Measurements from ENCODE around the gene FBXW9. TPM values are rescaled to one million over a fixed set of nuclear protein-coding genes. Genes with fewer than 3 reads are reported as not detected.
"Not testable (repeated sequence)": the region's sequence is repeated elsewhere in the genome, so short reads cannot be mapped to it uniquely, and the experiment has no call there.

Gene FBXW9
- total RNA-seq, 1 donor = 2.0 TPM

GRCh38 chr19:12722566-12723380 lies 26.3 kb upstream of the FBXW9 start:
- no peaks in the 10 kb centered on the region for H3K9me3 ChIP-seq (ENCODE audit: low read depth, low read length)
- peaks cover 34% of the 10 kb centered on the region for H3K4me1 ChIP-seq (ENCODE audit: insufficient read depth, low read length)
- no peaks in the 10 kb centered on the region for H3K27me3 ChIP-seq (ENCODE audit: insufficient read depth, low read length)
- H3K4me3 ChIP-seq (ENCODE audit: low read length) = peak overlapping the region; percentile 89

- peak overlapping the region; percentile 89 for H3K4me3 ChIP-seq (ENCODE audit: low read length)
- peaks cover 34% of the 10 kb centered on the region for H3K4me1 ChIP-seq (ENCODE audit: insufficient read depth, low read length)
- H3K9me3 ChIP-seq (ENCODE audit: low read depth, low read length) = no peaks in the 10 kb centered on the region
- H3K27me3 ChIP-seq (ENCODE audit: insufficient read depth, low read length) = no peaks in the 10 kb centered on the region
These were observed 25.5 kb upstream of the FBXW9 start for GRCh38 chr19:12721656-12722565.

- peak overlapping the region; percentile 89 for H3K4me3 ChIP-seq (ENCODE audit: low read length)
- peaks cover 34% of the 10 kb centered on the region for H3K4me1 ChIP-seq (ENCODE audit: insufficient read depth, low read length)
- no peaks in the 10 kb centered on the region for H3K9me3 ChIP-seq (ENCODE audit: low read depth, low read length)
- no peaks in the 10 kb centered on the region for H3K27me3 ChIP-seq (ENCODE audit: insufficient read depth, low read length)
These were observed 24.6 kb upstream of the FBXW9 start for GRCh38 chr19:12720851-12721655.

GRCh38 chr19:12720296-12720695 lies 23.9 kb upstream of the FBXW9 start:
- Histone ChIP-seq H3K4me1 (ENCODE audit: insufficient read depth, low read length) (peaks cover 34% of the 10 kb centered on the region), H3K9me3 (ENCODE audit: low read depth, low read length) (no peaks in the 10 kb centered on the region), H3K4me3 (ENCODE audit: low read length) (no peak overlapping the region), H3K27me3 (ENCODE audit: insufficient read depth, low read length) (no peaks in the 10 kb centered on the region)

- no peaks in the 10 kb centered on the region for H3K27me3 ChIP-seq (ENCODE audit: insufficient read depth, low read length)
- peaks cover 7% of the 10 kb centered on the region for H3K4me1 ChIP-seq (ENCODE audit: insufficient read depth, low read length)
- no peaks in the 10 kb centered on the region for H3K9me3 ChIP-seq (ENCODE audit: low read depth, low read length)
- H3K4me3 ChIP-seq (ENCODE audit: low read length) = no peak overlapping the region
These were observed 19.5 kb upstream of the FBXW9 start for GRCh38 chr19:12715929-12716328.

- no peaks in the 10 kb centered on the region for H3K4me1 ChIP-seq (ENCODE audit: insufficient read depth, low read length)
- no peaks in the 10 kb centered on the region for H3K27me3 ChIP-seq (ENCODE audit: insufficient read depth, low read length)
- H3K4me3 ChIP-seq (ENCODE audit: low read length) = no peak overlapping the region
- H3K9me3 ChIP-seq (ENCODE audit: low read depth, low read length) = no peaks in the 10 kb centered on the region
These were observed 18.7 kb upstream of the FBXW9 start for GRCh38 chr19:12715102-12715501.

GRCh38 chr19:12713304-12713703 lies 16.9 kb upstream of the FBXW9 start:
- H3K4me1 ChIP-seq (ENCODE audit: insufficient read depth, low read length); H3K4me3 ChIP-seq (ENCODE audit: low read length); H3K27me3 ChIP-seq (ENCODE audit: insufficient read depth, low read length); H3K9me3 ChIP-seq (ENCODE audit: low read depth, low read length): not testable (repeated sequence)

- H3K9me3 ChIP-seq (ENCODE audit: low read depth, low read length); H3K4me1 ChIP-seq (ENCODE audit: insufficient read depth, low read length); H3K4me3 ChIP-seq (ENCODE audit: low read length); H3K27me3 ChIP-seq (ENCODE audit: insufficient read depth, low read length): not testable (repeated sequence)
These were observed 15.6 kb upstream of the FBXW9 start for GRCh38 chr19:12712077-12712476.

GRCh38 chr19:12711187-12711586 lies 14.8 kb upstream of the FBXW9 start:
- Histone ChIP-seq H3K4me1 (ENCODE audit: insufficient read depth, low read length) (no peaks in the 10 kb centered on the region), H3K9me3 (ENCODE audit: low read depth, low read length) (no peaks in the 10 kb centered on the region), H3K27me3 (ENCODE audit: insufficient read depth, low read length) (no peaks in the 10 kb centered on the region), H3K4me3 (ENCODE audit: low read length) (no peak overlapping the region)

- H3K27me3 ChIP-seq (ENCODE audit: insufficient read depth, low read length) = no peaks in the 10 kb centered on the region
- H3K4me3 ChIP-seq (ENCODE audit: low read length) = no peak overlapping the region
- H3K9me3 ChIP-seq (ENCODE audit: low read depth, low read length) = no peaks in the 10 kb centered on the region
- no peaks in the 10 kb centered on the region for H3K4me1 ChIP-seq (ENCODE audit: insufficient read depth, low read length)
These were observed 12.2 kb upstream of the FBXW9 start for GRCh38 chr19:12708641-12709040.

GRCh38 chr19:12706332-12706718 lies 9.9 kb upstream of the FBXW9 start:
- Histone ChIP-seq H3K4me1 (ENCODE audit: insufficient read depth, low read length) (no peaks in the 10 kb centered on the region), H3K4me3 (ENCODE audit: low read length) (no peak overlapping the region)

GRCh38 chr19:12705654-12706331 lies 9.4 kb upstream of the FBXW9 start:
- H3K9me3 ChIP-seq (ENCODE audit: low read depth, low read length) = no peaks in the 10 kb centered on the region
- no peak overlapping the region for H3K4me3 ChIP-seq (ENCODE audit: low read length)
- no peaks in the 10 kb centered on the region for H3K4me1 ChIP-seq (ENCODE audit: insufficient read depth, low read length)
- H3K27me3 ChIP-seq (ENCODE audit: insufficient read depth, low read length) = no peaks in the 10 kb centered on the region

More at GRCh38 chr19:12706332-12706718, 9.9 kb upstream of the FBXW9 start:
- Histone ChIP-seq H3K27me3 (ENCODE audit: insufficient read depth, low read length) (no peaks in the 10 kb centered on the region), H3K9me3 (ENCODE audit: low read depth, low read length) (no peaks in the 10 kb centered on the region)

- H3K4me3 ChIP-seq (ENCODE audit: low read length) = no peak overlapping the region
- no peaks in the 10 kb centered on the region for H3K27me3 ChIP-seq (ENCODE audit: insufficient read depth, low read length)
- no peaks in the 10 kb centered on the region for H3K4me1 ChIP-seq (ENCODE audit: insufficient read depth, low read length)
These were observed 8.7 kb upstream of the FBXW9 start for GRCh38 chr19:12705169-12705568.

GRCh38 chr19:12703046-12703445 lies 6.6 kb upstream of the FBXW9 start:
- Histone ChIP-seq H3K9me3 (ENCODE audit: low read depth, low read length) (no peaks in the 10 kb centered on the region), H3K27me3 (ENCODE audit: insufficient read depth, low read length) (no peaks in the 10 kb centered on the region), H3K4me1 (ENCODE audit: insufficient read depth, low read length) (no peaks in the 10 kb centered on the region), H3K4me3 (ENCODE audit: low read length) (no peak overlapping the region)

More at GRCh38 chr19:12705169-12705568, 8.7 kb upstream of the FBXW9 start:
- H3K9me3 ChIP-seq (ENCODE audit: low read depth, low read length) = no peaks in the 10 kb centered on the region

Measured in mononuclear cell (primary cell).